GM19438 (cell line): ENCODE data around the gene PPP2R2B.
"Not testable (repeated sequence)": the region's sequence is repeated elsewhere in the genome, so short reads cannot be mapped to it uniquely, and the experiment has no call there.

Experiments
- ATAC-seq: cut with Tn5 transposase; IDR thresholded peaks from one replicate; pipeline ENCODE4 v1.9.1; 2021; ENCODE audit warnings: low read depth; ENCODE audit not compliant: unreplicated experiment

The PPP2R2B gene

DNA sequence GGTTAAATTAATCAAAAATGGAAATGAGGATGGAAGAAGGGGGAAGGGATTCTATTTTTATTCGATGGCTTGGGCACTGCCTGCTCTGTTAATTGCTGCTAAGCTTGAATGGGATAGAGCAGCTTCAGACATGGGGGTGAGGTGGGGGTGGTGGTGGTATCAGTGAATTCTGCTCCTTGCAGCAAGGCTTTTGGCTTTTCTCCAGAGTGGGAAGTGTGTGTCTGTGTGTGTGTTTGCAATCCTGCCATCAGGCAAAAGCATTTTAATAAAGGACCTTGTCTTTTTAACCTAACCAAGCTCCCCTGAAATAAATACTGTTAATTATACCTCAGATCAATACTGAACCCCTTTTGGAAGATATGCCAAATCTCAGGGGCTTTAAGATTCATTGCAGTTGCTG, 251.6 kb downstream of the PPP2R2B start:
- ATAC-seq = no peak

- no peak for ATAC-seq
Measured at GRCh38 chr5:146624179-146624578, 254.4 kb downstream of the PPP2R2B start.

- no peak for ATAC-seq
Measured at GRCh38 chr5:146623666-146624065, 254.9 kb downstream of the PPP2R2B start.

DNA sequence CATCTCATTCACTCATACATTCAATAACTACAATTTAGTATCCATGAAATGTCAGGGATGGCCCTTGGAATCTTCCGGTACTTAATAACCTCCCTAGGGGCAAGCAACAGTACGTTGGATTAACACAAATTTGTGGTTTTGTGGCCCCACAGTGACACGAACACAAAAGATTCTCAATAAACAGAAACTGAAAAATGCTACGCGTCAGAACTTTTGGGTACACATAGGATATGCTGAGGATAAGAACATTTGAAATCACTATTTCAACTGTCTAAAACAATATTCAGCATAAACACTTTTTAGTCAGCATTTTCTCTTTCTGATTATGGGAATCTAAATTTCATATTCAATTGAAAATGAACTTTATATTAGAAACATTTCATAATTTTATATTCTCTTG, 255.5 kb downstream of the PPP2R2B start:
- no peak for ATAC-seq

DNA sequence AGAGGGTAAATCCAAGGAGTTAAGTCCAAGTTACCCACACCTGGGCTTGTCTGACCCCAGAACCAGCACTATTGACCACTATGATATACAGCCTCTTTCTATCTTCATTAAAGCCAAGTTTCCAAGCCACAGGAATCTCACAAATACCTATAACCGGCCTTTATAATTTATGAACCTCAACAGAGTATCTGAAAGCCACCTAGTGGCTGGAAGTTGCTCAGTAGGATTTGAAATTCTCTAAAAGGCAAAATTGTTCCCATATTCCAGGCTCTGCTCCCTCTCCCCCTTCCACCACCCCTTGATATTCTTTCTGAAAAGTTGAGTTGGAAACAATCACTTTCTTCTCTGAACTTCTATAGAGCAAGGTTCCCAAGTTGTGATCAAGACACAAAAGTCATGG, 256.2 kb downstream of the PPP2R2B start:
- no peak for ATAC-seq

GRCh38 chr5:146620669-146621051, 257.9 kb downstream of the PPP2R2B start:
- no peak for ATAC-seq

DNA sequence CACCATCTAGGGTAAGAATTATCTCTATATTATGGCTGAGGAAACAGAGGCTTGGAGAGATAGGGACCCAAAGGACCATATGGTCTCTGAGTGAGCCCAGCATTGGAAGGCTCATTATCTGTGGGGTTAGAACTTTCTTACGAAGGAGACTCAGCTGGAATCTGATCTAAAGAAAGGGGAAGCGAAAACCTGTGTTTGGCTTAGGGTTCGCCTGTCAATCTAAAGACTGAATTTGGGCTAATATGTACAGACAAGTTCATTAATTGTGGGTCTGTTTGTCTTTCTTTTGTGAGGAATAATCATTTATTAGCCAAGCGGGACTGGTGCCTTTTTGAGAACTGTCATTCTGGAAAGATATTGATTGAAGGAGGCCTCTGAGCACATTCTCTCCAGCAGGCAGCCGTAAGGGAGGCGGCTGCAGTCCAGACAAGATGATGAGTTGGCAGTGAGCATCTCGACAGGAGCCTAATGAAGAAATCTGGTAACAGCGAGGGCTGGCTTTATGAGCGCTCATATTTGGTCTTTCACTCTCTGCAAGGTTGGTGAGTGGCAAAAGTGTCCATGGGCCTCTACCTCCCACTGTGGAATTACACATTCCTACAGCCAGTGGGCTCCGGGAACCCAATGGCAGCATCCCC, 258.4 kb downstream of the PPP2R2B start:
- ATAC-seq = no peak

DNA sequence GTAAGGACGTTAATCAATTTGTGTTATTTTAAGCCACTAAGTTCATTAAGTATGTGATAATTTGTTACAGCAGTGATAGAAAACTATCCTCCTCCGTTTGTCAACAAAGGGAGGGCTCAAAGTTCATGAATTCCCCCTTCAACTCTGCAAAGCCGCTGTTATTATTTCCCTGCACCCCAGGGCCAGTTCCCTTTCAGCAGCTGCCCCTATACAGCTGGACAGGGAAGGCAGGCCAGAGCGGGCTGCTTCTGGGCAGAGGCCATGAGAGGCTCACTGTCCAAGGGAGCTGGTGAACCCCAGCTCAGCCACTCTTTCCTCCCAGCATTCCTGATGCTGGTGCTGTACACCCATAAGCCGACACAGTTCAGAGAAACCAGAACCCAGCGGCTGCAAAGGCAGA, 260.1 kb downstream of the PPP2R2B start:
- ATAC-seq = no peak

- not testable (repeated sequence) for ATAC-seq
Measured at GRCh38 chr5:146609731-146610130, 268.8 kb downstream of the PPP2R2B start.

DNA sequence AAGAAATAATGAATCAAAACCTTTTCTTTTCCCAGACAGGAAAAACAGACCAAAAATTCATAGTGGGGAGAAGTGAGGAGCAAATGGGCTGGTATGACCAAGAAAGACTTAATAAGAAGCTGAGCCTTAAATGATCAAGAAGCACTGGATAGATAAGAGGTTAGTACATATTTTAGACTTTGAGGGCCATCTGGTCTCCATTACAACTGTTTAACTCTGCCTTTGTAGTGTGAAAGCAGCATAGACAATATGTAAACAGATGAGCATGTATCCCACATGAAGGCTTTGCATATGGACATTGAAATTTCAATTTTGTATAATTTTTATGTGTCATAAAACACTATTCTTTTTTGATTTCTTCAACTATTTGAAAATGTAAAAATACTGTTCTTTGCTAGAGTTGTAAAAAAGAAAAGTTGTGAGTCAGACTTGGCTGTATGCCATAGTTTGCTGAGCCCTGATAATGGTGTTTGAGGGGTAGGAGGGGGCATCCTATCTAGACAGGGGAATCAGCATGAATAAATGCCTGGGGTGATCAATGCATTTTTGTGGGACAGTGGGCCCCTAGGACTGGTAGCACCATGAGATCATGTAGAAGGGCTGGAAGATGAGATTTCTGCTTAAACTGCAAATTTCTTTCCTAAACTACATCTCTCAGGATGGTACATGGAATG, 270.8 kb downstream of the PPP2R2B start:
- ATAC-seq = no peak

DNA sequence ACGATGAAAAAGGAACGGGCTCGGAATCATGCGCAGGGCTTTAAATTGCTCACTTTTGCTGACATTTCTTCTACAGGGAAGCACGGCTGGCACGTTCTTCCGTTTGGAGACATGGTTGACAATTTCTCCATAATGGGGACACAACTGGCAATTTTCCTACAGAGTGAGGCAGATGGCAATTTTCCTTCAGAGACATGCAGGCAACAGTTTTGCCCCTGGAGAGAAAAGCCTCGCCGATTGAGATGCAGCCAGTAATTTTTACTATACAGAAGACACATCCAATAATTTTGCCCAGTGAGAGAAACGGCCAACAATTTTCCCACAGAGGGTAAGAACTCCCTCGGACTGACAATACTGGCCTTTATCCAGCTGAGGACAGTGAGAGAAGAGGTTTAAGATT, 271.7 kb downstream of the PPP2R2B start:
- no peak for ATAC-seq

DNA sequence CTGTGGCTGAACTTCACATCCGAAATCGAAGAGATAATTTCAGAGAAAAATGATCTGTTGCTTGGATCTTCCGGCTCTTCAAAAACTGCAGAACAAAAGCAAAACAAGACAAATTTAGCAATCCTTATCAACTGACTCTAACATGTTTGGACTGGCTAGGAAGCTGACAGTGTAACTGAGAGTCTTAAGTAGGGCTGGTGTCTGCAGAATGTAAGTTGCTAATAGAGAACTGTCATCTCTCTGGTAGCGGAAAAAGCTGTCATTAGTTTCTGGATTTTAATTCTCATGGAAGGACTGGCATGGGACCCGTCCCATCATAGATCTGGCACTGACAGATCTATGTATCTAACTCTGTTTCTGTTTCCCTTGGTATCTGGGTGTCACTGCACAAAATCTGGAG, 278.2 kb downstream of the PPP2R2B start:
- ATAC-seq = no peak

DNA sequence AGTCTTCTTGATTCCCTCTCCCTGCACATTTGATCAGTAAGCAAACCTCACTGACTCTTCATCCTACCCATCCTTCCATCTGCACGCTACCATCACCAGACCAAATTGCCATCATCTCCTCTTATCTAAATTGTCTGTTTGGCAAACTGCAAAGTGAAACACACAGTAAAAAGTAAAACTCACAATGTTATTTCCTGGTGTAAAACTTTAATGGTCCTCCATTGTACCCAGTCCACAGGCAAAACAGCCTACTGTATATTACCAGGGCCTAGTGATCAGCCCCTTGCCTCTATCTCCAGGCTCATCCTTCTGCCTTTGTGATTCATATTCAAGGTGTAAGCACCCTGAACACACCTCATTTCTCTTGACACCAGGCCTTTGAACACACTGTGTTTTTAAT, 279.3 kb downstream of the PPP2R2B start:
- ATAC-seq = no peak

GRCh38 chr5:146595088-146595487, 283.5 kb downstream of the PPP2R2B start:
- no peak for ATAC-seq

GRCh38 chr5:146592352-146592751, 286.2 kb downstream of the PPP2R2B start:
- no peak for ATAC-seq

GRCh38 chr5:146589028-146589345, 289.6 kb downstream of the PPP2R2B start:
- ATAC-seq = no peak

GRCh38 chr5:146588331-146589027, 290.1 kb downstream of the PPP2R2B start:
- no peak for ATAC-seq

DNA sequence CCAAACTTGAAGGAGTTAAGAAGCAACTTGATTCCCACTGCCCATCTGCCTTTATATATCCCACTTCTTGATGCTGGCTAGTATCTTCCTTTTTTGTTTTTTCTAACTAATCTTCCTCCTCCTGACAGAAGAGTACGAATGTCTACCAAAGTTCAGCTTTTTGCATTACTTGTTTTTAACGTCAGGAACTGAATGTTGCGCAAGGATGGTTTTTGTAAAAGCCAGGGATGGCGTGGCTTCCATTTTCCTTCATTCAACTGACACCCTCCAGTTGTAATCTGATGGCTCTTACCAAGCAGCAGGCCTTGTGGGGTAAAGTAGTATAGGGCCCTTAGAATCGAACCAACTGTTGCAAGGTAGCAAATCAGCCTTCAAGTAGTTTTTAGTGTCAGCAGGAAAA, 291.8 kb downstream of the PPP2R2B start:
- no peak for ATAC-seq

- no peak for ATAC-seq
Measured at GRCh38 chr5:146584750-146585149, 293.8 kb downstream of the PPP2R2B start.

DNA sequence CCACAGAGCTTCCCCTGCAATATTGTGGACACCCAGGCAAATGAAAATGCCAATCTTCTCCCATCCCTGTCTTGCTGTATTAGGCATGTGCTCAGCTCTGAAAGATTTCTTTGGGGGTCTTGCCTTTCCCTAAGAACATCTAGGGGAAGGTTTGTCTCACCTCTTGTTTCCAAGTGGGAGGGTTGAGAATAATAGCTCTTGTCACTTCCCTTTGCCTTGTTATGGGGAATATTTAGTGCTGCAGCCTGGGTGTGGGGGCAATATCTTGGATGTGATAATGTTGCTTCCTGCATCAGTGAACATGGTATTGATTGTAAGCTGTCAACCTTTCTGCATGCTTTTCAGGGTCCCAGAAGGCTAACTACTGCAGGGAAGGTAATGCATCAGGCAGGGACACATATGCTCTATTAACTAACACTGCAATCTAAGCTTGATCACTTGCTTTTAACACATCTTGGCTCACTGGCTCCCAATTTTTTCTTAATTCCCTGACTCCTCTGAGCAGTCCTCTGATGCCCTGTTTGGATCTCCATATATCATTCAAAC, 296.4 kb downstream of the PPP2R2B start:
- ATAC-seq = no peak

GRCh38 chr5:146580237-146580636, 298.3 kb downstream of the PPP2R2B start:
- no peak for ATAC-seq

GRCh38 chr5:146574713-146575112, 303.8 kb downstream of the PPP2R2B start:
- no peak for ATAC-seq
